Neuronal stem cell (in vitro differentiated cells): ENCODE measurements around the gene HPCAL4.

Experiments used
- DNase-seq: peaks from one replicate; pipeline ENCODE4 v3.0.0-alpha.2; 2013; ENCODE audit warnings: low spot score
- H2AFZ ChIP-seq: one replicate; pipeline ENCODE4 v1.6.1; 2013; ENCODE audit warnings: mild to moderate bottlenecking, low read length, inconsistent platforms
- H2AK5ac ChIP-seq: 2 replicates; pipeline ENCODE4 v1.6.1; 2013; ENCODE audit warnings: low read depth, mild to moderate bottlenecking, inconsistent platforms, low read length, moderate library complexity, mixed read lengths
- H2BK120ac ChIP-seq: 2 replicates; pipeline ENCODE4 v1.6.1; 2013; ENCODE audit warnings: low read depth, mild to moderate bottlenecking, inconsistent platforms, low read length, moderate library complexity, mixed read lengths
- H2BK12ac ChIP-seq: one replicate; pipeline ENCODE4 v1.6.1; 2013; ENCODE audit warnings: low read length, inconsistent platforms
- H2BK15ac ChIP-seq: 2 replicates; pipeline ENCODE4 v1.6.1; 2013; ENCODE audit warnings: mild to moderate bottlenecking, low read length, inconsistent platforms, mixed read lengths
- H2BK5ac ChIP-seq: one replicate; pipeline ENCODE4 v1.6.1; 2013; ENCODE audit warnings: inconsistent platforms, mild to moderate bottlenecking, low read length, moderate library complexity
- H3K14ac ChIP-seq: one replicate; pipeline ENCODE4 v1.6.1; 2013; ENCODE audit warnings: low read length, inconsistent platforms
- H3K18ac ChIP-seq: 2 replicates; pipeline ENCODE4 v1.6.1; 2013; ENCODE audit warnings: low read length, inconsistent platforms
- H3K23ac ChIP-seq: 2 replicates; pipeline ENCODE4 v1.6.1; 2013; ENCODE audit warnings: low read depth, mild to moderate bottlenecking, mixed read lengths, low read length, inconsistent platforms; ENCODE audit not compliant: poor library complexity
- H3K27ac ChIP-seq: replicated peaks from 3 replicates; pipeline ENCODE4 v1.5.1; 2013; ENCODE audit warnings: low read length, inconsistent platforms
- H3K27me3 ChIP-seq, 3 experiments: 2 replicates each; pipeline ENCODE4 v1.6.1; 2013; ENCODE audit warnings: low read length in 3 of 3, mild to moderate bottlenecking in 2 of 3, inconsistent platforms in 1 of 3, low read depth in 1 of 3, mixed read lengths in 1 of 3, moderate library complexity in 1 of 3; ENCODE audit not compliant: control insufficient read depth in 3 of 3, insufficient read depth in 3 of 3
- H3K36me3 ChIP-seq, 2 donors: replicated peaks in 1 of 2; 2 replicates each; pipeline ENCODE4 v1.6.1; 2013; ENCODE audit warnings: low read length in 2 of 2; ENCODE audit not compliant: control insufficient read depth in 2 of 2, insufficient read depth in 2 of 2
- H3K4ac ChIP-seq: 2 replicates; pipeline ENCODE4 v1.6.1; 2013; ENCODE audit warnings: inconsistent platforms, mild to moderate bottlenecking, low read length, moderate library complexity
- H3K4me1 ChIP-seq, 2 donors: 1 replicate in 1 of 2; 2 replicates in 1 of 2; pipeline ENCODE4 v1.6.1; 2013; ENCODE audit warnings: low read length in 2 of 2, low read depth in 1 of 2; ENCODE audit not compliant: control insufficient read depth in 2 of 2, insufficient read depth in 1 of 2
- H3K4me2 ChIP-seq: one replicate; pipeline ENCODE4 v1.6.1; 2013; ENCODE audit warnings: mild to moderate bottlenecking, low read length, inconsistent platforms; ENCODE audit not compliant: insufficient read depth, poor library complexity, severe bottlenecking
- H3K4me3 ChIP-seq, 2 donors: 2 replicates each; pipeline ENCODE4 v1.5.1; 2013; ENCODE audit warnings: low read length in 2 of 2, mild to moderate bottlenecking in 2 of 2, inconsistent platforms in 1 of 2, moderate library complexity in 1 of 2
- H3K79me1 ChIP-seq: one replicate; pipeline ENCODE4 v1.6.1; 2013; ENCODE audit warnings: low read depth, mild to moderate bottlenecking, inconsistent platforms, low read length, moderate library complexity
- H3K9ac ChIP-seq: one replicate; pipeline ENCODE4 v1.6.1; 2013; ENCODE audit warnings: mild to moderate bottlenecking, low read depth, low read length, inconsistent platforms; ENCODE audit not compliant: poor library complexity
- H3K9me3 ChIP-seq, 2 donors: replicated peaks in 1 of 2; 2 replicates each; pipeline versions ENCODE3 to v1.6.1; 2013; ENCODE audit warnings: low read length in 2 of 2, mild to moderate bottlenecking in 2 of 2, inconsistent platforms in 1 of 2, low read depth in 1 of 2, mixed read lengths in 1 of 2, moderate library complexity in 1 of 2; ENCODE audit not compliant: control insufficient read depth in 2 of 2, insufficient read depth in 1 of 2
- H4K8ac ChIP-seq: one replicate; pipeline ENCODE4 v1.6.1; 2013; ENCODE audit warnings: low read depth, mild to moderate bottlenecking, inconsistent platforms, low read length, moderate library complexity
- H4K91ac ChIP-seq: one replicate; pipeline ENCODE4 v1.6.1; 2013; ENCODE audit warnings: low read length, low read depth, mild to moderate bottlenecking, inconsistent platforms; ENCODE audit not compliant: poor library complexity
- WGBS, 2 donors: extraction: QIAGEN DNeasy Blood & Tissue Kit; methylation state at CpG; one replicate each; pipeline ENCODE4 v1.1.7; 2013; ENCODE audit warnings: missing lambda C conversion rate in 2 of 2, mixed read lengths in 1 of 2; ENCODE audit not compliant: insufficient read length in 2 of 2, insufficient replicate concordance in 1 of 2; ENCODE audit errors: extremely low coverage in 2 of 2; 5-methylcytosine and 5-hydroxymethylcytosine counted together

Gene HPCAL4

DNA sequence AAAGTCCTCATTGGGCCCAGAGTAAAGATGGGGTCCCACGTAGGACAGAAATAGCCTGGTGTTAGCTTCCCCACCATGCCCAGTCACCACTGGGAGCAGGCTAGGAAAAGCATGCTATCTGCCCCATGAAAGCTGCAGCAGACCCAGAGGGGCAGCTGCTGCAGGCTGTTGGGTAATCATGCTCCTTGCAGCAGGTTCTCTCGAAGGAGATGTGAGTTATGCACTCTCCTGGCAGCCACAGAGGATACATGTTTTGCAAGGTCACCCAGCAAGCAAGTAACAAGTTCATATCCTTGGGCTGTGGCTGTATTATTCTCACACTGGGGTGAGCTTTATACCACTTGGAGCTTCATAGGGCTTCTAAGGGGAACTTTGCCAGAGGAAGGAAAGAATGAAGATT, 42.7 kb downstream of the HPCAL4 start:
- Histone ChIP-seq H2BK12ac (no peak overlapping the region), H3K4me1 (peaks cover 0 to 15% of the 10 kb centered on the region in 2 donors), H3K27ac (no peak overlapping the region), H4K91ac (no peak overlapping the region), H2BK15ac (no peak overlapping the region), H2AFZ (no peak overlapping the region), H2AK5ac (no peak overlapping the region), H2BK5ac (no peak overlapping the region), H3K14ac (no peak overlapping the region), H3K36me3 (no peaks in the 10 kb centered on the region), H3K18ac (no peak overlapping the region), H3K27me3 (peaks cover 0 to 30% (median 0%) of the 10 kb centered on the region in 3 experiments), H3K9ac (no peak overlapping the region), H3K79me1 (no peaks in the 10 kb centered on the region), H3K4me3 (no peak overlapping the region), H3K4me2 (no peak overlapping the region), H3K23ac (no peak overlapping the region), H3K4ac (no peak overlapping the region), H4K8ac (no peak overlapping the region), H2BK120ac (no peak overlapping the region), H3K9me3 (no peaks in the 10 kb centered on the region)
- WGBS, 2 donors: no CpG with 5 or more reads among the region's 2 CpGs
- no peak for DNase-seq

DNA sequence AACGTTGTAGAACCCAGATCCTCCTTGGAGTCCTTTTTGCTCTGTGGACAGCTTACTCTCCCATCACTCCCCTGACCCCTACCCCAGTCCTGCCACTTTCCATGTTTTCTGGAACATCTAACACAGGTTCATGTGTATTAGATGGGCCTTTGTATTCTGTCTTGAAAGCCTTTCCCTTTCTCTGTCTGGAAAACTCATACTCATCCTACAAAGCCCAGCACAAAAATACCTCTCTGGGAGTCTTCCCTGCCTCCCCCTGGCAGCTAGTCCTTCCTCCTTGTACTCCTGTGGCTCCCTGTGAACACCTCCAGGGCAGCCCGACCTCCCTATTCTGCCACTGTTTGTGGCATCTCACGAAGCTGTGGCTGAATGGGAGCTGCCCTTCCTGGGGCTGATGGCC, 44.0 kb downstream of the HPCAL4 start:
- peak overlapping the region; percentile 92 for H2BK15ac ChIP-seq
- peak overlapping the region; percentile 73 for H3K18ac ChIP-seq
- H2BK12ac ChIP-seq: no peak overlapping the region
- peak overlapping the region; percentile 89 for H4K8ac ChIP-seq
- no peak overlapping the region for H3K9ac ChIP-seq
- H2AK5ac ChIP-seq: no peak overlapping the region
- no peak for DNase-seq
- no peak overlapping the region for H4K91ac ChIP-seq
- no peak overlapping the region for H3K4me2 ChIP-seq
- H3K4me3 ChIP-seq: no peak overlapping the region
- H3K79me1 ChIP-seq: no peaks in the 10 kb centered on the region
- H3K14ac ChIP-seq: no peak overlapping the region
- peaks cover 0 to 38% (median 0%) of the 10 kb centered on the region in 3 experiments for H3K27me3 ChIP-seq
- H3K27ac ChIP-seq: no peak overlapping the region
- no peaks in the 10 kb centered on the region for H3K9me3 ChIP-seq
- no peak overlapping the region for H2BK120ac ChIP-seq
- H2BK5ac ChIP-seq: no peak overlapping the region
- no peak overlapping the region for H2AFZ ChIP-seq
- H3K4me1 ChIP-seq: peaks cover 0 to 15% of the 10 kb centered on the region in 2 donors
- WGBS, 2 donors: no CpG with 5 or more reads among the region's 3 CpGs
- H3K23ac ChIP-seq: no peak overlapping the region
- H3K36me3 ChIP-seq: no peaks in the 10 kb centered on the region
- H3K4ac ChIP-seq: no peak overlapping the region

GRCh38 chr1:39646232-39647081, 44.8 kb downstream of the HPCAL4 start:
- H3K23ac ChIP-seq: peak overlapping the region; percentile 21
- H3K14ac ChIP-seq: no peak overlapping the region
- H3K4ac ChIP-seq: no peak overlapping the region
- peak overlapping the region; percentile 41 for H4K91ac ChIP-seq
- peak overlapping the region; percentile 92 for H3K18ac ChIP-seq
- H3K79me1 ChIP-seq: no peaks in the 10 kb centered on the region
- peaks cover 0 to 15% of the 10 kb centered on the region in 2 donors for H3K4me1 ChIP-seq
- H3K4me3 ChIP-seq: no peak overlapping the region
- peak overlapping the region; percentile 64 for H2AFZ ChIP-seq
- H3K27me3 ChIP-seq: peaks cover 0 to 43% (median 0%) of the 10 kb centered on the region in 3 experiments
- no peaks in the 10 kb centered on the region for H3K36me3 ChIP-seq
- H3K4me2 ChIP-seq: no peak overlapping the region
- peak overlapping the region; percentile 91 for H2BK12ac ChIP-seq
- peak overlapping the region; percentile 16 for H3K9ac ChIP-seq
- no peak overlapping the region for H2BK5ac ChIP-seq
- WGBS, 2 donors: no CpG with 5 or more reads among the region's 12 CpGs
- H3K27ac ChIP-seq: peak overlapping the region; percentile 73
- no peak overlapping the region for H2AK5ac ChIP-seq
- no peak overlapping the region for H2BK120ac ChIP-seq
- DNase-seq: peak; percentile 30
- H2BK15ac ChIP-seq: peak overlapping the region; percentile 68
- H3K9me3 ChIP-seq: no peaks in the 10 kb centered on the region
- H4K8ac ChIP-seq: no peak overlapping the region

- no peak overlapping the region for H4K91ac ChIP-seq
- H2AK5ac ChIP-seq: peak overlapping the region; percentile 7
- H2BK5ac ChIP-seq: no peak overlapping the region
- no peak overlapping the region for H3K23ac ChIP-seq
- no peaks in the 10 kb centered on the region for H3K36me3 ChIP-seq
- no peak for DNase-seq
- H3K4me1 ChIP-seq: peaks cover 0 to 15% of the 10 kb centered on the region in 2 donors
- no peak overlapping the region for H3K4me3 ChIP-seq
- no CpG with 5 or more reads among the region's 3 CpGs for WGBS, 2 donors
- peak overlapping the region; percentile 32 for H2BK15ac ChIP-seq
- H3K79me1 ChIP-seq: no peaks in the 10 kb centered on the region
- no peak overlapping the region for H2BK120ac ChIP-seq
- H3K9me3 ChIP-seq: no peaks in the 10 kb centered on the region
- H3K18ac ChIP-seq: no peak overlapping the region
- H3K4ac ChIP-seq: no peak overlapping the region
- H2AFZ ChIP-seq: no peak overlapping the region
- H2BK12ac ChIP-seq: no peak overlapping the region
- H3K4me2 ChIP-seq: no peak overlapping the region
- peaks cover 0 to 52% (median 0%) of the 10 kb centered on the region in 3 experiments for H3K27me3 ChIP-seq
- H4K8ac ChIP-seq: no peak overlapping the region
- H3K9ac ChIP-seq: no peak overlapping the region
- no peak overlapping the region for H3K14ac ChIP-seq
- H3K27ac ChIP-seq: no peak overlapping the region
These were observed 45.7 kb downstream of the HPCAL4 start for GRCh38 chr1:39645411-39646043.
